ENCODE results near the gene PRKCE.

The PRKCE gene

DNA sequence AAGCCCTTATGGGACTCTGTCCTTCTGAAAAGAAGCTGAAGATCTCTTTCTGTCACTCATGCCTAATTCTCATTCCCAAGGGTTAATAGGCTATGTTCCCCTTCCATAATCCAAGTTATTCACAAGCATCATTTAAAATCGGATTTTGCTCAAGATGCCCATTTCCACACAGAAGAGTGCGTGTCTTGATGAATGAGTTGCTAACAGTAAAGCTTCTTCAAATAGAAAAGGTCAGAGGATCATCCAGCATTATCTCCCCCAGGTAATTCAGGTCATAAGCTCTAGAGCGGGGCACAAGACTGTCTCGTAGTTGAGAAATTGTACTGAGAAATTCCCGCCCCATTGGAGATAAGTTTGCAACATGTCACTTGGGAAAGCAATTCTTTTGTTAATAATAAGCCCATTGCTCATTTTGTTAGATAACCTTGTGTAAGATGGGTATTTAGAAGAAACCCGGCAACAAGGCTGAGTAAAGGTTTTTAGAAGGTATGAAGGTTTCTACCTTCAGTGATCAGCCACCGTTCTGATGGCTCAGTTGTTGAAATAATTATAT lies 355.1 kb downstream of the PRKCE start:
- TF ChIP-seq, protein P1, sequence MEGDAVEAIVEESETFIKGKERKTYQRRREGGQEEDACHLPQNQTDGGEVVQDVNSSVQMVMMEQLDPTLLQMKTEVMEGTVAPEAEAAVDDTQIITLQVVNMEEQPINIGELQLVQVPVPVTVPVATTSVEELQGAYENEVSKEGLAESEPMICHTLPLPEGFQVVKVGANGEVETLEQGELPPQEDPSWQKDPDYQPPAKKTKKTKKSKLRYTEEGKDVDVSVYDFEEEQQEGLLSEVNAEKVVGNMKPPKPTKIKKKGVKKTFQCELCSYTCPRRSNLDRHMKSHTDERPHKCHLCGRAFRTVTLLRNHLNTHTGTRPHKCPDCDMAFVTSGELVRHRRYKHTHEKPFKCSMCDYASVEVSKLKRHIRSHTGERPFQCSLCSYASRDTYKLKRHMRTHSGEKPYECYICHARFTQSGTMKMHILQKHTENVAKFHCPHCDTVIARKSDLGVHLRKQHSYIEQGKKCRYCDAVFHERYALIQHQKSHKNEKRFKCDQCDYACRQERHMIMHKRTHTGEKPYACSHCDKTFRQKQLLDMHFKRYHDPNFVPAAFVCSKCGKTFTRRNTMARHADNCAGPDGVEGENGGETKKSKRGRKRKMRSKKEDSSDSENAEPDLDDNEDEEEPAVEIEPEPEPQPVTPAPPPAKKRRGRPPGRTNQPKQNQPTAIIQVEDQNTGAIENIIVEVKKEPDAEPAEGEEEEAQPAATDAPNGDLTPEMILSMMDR (IDR thresholded peaks at IDR 0.05; ENCODE audit: low read depth, low read length) = no peak
- Histone ChIP-seq H3K4me3 (ENCODE audit: low read depth, low read length) (no peak overlapping the region), H3K36me3 (peaks cover 83% of the 10 kb centered on the region), H3K27me3 (no peaks in the 10 kb centered on the region), H3K4me1 (no peaks in the 10 kb centered on the region; the same call in 1 of the 2 replicates), H3K9me3 (no peaks in the 10 kb centered on the region)
- no peak for DNase-seq

DNA sequence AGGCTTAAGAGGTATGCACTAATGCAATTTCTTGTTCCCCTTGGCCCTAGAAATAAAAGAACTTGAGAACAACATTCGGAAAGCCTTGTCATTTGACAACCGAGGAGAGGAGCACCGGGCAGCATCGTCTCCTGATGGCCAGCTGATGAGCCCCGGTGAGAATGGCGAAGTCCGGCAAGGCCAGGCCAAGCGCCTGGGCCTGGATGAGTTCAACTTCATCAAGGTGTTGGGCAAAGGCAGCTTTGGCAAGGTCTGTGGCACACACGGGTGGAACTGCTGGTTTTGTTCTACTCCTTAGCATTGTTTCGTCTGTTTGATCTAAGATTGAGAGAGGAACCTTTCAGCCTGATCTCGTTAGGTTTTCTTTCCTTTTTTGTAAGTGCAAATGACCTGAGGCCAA lies 355.9 kb downstream of the PRKCE start:
- no peaks in the 10 kb centered on the region; the same call in 1 of the 2 replicates for H3K4me1 ChIP-seq
- TF ChIP-seq, protein P1 (IDR thresholded peaks at IDR 0.05; ENCODE audit: low read depth, low read length) = no peak
- no peaks in the 10 kb centered on the region for H3K9me3 ChIP-seq
- no peak for DNase-seq
- H3K27me3 ChIP-seq = no peaks in the 10 kb centered on the region
- H3K36me3 ChIP-seq = peaks cover 81% of the 10 kb centered on the region
- no peak overlapping the region for H3K4me3 ChIP-seq (ENCODE audit: low read depth, low read length)

DNA sequence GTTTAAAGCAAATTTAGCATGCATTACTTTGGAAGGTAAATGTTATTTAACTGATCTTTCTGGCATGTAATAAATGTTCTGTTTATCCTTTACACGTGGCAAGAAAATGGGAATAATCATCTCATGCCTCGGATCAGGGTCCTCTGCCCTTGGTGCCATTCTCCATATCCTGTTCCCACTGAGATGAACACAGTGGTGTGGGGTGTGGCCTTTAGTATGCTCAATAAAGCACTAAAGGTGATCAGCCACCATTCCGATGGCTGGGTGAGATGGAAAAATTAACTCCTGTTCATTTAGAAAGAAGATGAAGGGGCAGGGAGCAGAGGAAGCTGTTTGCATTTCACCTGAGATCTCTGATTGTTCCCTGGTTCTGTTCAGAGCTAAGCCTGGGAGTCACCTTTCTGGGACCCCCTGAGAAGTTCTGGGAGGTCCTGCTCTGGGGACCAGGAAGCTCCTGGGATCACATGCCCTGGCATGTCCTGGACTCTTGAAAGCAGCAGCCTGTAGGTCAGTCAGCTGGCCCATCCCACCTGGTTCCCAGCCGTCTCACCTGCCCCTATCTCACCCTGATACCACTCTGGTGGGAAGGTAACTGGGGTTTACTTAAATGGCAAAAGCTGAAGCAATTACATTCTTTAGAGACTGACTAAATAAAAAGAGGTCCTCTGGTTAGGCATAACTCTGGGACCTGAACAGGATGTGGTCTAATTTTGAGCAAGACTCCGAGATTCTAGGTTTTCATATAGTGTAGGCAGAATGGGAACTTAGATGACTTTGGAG lies 356.8 kb downstream of the PRKCE start:
- Histone ChIP-seq H3K4me3 (ENCODE audit: low read depth, low read length) (no peak overlapping the region), H3K4me1 (no peaks in the 10 kb centered on the region; the same call in 1 of the 2 replicates), H3K36me3 (peaks cover 81% of the 10 kb centered on the region), H3K9me3 (no peaks in the 10 kb centered on the region), H3K27me3 (no peaks in the 10 kb centered on the region)
- TF ChIP-seq, protein P1 (IDR thresholded peaks at IDR 0.05; ENCODE audit: low read depth, low read length) = no peak
- DNase-seq = no peak

- TF ChIP-seq, protein P1 (IDR thresholded peaks at IDR 0.05; ENCODE audit: low read depth, low read length) = no peak
- DNase-seq = no peak
- H3K4me3 ChIP-seq (ENCODE audit: low read depth, low read length) = no peak overlapping the region
- H3K4me1 ChIP-seq = no peaks in the 10 kb centered on the region; the same call in 1 of the 2 replicates
- no peaks in the 10 kb centered on the region for H3K9me3 ChIP-seq
- no peaks in the 10 kb centered on the region for H3K27me3 ChIP-seq
- peaks cover 79% of the 10 kb centered on the region for H3K36me3 ChIP-seq
These were observed 357.8 kb downstream of the PRKCE start for GRCh38 chr2:46009315-46009714.

- DNase-seq = no peak
- TF ChIP-seq, protein P1 (IDR thresholded peaks at IDR 0.05; ENCODE audit: low read depth, low read length) = no peak
- no peak overlapping the region for H3K4me3 ChIP-seq (ENCODE audit: low read depth, low read length)
These were observed 358.3 kb downstream of the PRKCE start for GRCh38 chr2:46009772-46010171.

More at GRCh38 chr2:46009772-46010171, 358.3 kb downstream of the PRKCE start:
- H3K27me3 ChIP-seq = no peaks in the 10 kb centered on the region
- peaks cover 75% of the 10 kb centered on the region for H3K36me3 ChIP-seq
- peaks cover 3% of the 10 kb centered on the region for H3K4me1 ChIP-seq
- no peaks in the 10 kb centered on the region for H3K9me3 ChIP-seq

All from BE2C (cell line).